T-helper 1 cell (primary cell): ENCODE data around the gene SMLR1.

ENCODE experiments used
- DNase-seq, 5 donors: peaks; one replicate each; pipeline ENCODE4 v3.0.0-alpha.2; 2012 to 2020

The SMLR1 gene

DNA sequence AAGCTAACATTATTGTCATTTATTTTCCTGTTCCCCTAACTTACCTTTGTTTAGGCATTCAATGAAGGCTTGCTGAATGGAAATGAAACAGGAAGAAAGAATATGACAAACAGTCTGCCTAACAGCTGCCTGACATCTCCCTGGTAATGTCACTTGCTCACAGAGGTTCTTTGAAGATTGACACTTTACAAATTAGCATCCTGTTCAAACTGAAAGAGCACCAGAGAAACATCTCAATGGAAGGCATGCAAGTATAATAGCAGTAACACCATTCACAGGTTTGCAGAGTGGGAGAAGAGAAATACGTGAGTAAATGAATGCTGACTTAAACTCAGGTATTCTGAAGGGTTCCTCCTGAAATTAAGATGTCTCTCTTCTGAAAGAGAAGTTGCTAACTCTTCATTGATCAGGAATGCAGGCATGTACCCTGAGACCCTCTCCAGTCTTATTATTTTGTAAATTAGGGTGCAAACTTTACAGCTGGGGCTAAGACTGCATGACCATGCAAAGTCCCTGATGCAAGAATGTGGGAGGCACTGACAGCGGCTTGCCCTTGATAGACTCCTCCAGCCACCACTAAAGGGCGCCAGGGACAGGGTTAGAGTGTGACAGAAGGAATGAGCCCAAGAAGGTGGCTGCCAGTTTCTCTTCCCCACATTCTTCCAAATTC, 1.3 kb upstream of the SMLR1 start:
- DNase-seq: no peak

GRCh38 chr6:130826442-130827246, 562 bp upstream of the SMLR1 start:
- no peak for DNase-seq

DNA sequence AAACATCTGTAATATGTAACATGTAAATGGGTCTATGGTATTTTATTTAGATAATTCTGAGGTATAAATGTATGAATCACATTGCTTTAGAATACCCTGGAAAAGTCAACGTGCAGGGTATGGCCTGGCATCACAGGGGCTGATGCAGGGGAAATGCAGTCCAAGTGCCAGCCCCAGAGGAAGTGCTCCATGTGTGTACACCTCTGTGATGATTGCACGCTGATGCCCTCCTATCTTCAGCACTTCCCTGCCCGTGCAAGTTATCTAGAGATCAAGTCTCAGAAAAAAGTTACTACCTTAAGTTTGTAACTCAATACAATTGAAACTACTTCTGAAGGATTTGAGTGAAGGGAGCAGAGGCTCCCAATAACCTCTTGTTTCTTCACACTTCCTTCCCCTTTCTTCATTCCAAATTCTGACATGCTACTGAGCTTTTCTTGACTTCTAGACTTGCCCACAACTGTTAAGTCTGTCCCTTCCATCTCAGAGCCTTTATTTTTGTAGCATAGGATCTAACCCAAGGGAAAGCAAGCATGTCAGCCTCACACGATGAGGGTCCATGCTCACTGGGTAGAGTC, 2.2 kb downstream of the SMLR1 start:
- no peak for DNase-seq

- DNase-seq: no peak
Observed at GRCh38 chr6:130831607-130832006, 4.4 kb downstream of the SMLR1 start.

DNA sequence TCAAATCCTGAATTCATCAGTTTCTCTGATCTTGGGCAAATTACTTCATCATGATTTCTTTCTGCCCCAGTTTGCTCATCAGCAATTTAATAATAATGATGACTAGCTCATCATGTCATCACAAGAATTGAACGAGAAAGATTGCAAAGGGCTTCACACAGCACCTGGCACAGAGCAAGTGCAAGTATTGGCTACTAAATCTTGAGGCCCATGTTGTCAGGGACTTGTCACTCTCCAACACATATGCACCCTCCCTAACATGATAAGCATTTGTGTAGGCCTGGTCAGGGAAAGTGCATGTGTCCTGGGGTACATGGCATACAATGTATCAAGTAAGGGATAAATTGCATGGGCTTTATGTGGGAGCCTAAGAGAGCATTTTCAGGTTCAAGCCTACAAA, 6.4 kb downstream of the SMLR1 start:
- no peak for DNase-seq

DNA sequence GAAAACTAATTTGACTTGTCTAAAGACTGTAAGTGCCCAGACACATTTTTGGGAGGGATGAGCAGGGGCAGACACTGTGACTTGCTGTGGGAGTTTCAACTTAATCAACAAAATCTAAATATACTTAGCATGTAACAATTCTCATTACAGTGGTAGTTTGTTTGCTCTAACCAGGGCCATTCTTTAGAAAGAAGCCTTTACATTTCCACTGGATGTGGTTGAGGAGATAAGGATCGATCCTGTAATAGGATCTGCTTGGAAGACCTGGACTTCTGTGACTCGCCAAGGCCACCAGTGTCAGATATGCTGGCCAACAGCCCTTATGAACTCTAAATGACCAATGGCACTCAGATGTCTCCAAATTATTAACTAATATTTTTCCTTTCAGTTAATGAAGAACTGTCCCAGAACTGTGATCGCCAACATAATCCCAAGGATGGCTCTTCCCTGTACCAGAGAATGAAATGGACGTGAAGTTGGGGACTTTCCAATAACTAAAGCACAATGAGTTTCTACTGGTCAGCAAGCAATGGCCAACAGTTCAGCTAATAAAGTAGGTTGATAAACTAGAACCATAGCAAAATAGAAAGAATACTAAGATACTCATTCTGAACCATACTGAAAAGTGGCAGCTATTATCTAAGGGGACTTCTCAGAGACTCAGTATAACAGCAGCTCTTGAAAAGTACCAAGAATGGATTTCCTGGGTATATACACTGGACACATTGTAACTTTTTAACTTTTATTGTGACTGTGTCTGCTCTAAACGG, 7.5 kb downstream of the SMLR1 start:
- no peak for DNase-seq

DNA sequence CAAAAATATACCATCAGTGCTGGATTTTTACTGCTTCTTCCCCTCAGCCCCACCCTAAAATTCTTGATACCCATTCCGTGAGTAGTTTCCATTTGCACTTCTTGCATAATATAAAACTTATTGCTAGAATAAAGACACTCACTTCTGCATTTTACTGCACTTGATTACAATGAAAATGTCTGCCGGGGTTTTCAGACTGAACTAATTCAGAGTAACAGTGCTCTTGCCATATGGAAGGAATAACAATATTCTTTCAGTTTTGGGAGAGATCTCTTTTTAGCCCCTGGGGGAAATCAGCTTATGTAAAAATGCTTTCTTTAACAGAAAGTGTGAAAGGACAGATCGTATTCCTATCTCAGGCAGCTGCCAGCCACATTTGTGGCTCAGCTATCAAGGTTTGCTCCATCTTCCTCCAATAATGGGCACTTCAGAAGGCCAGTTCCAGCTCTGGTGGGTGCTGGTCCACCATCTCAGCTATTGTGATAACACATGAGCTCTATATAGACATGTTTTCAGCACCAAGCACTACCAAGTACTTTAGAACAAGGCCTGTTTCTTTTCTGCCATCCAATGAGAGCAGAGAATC, 8.9 kb downstream of the SMLR1 start:
- no peak for DNase-seq

GRCh38 chr6:130837067-130837466, 9.9 kb downstream of the SMLR1 start:
- DNase-seq: no peak

- DNase-seq: no peak
Observed at GRCh38 chr6:130838250-130838860, 11.1 kb downstream of the SMLR1 start.

DNA sequence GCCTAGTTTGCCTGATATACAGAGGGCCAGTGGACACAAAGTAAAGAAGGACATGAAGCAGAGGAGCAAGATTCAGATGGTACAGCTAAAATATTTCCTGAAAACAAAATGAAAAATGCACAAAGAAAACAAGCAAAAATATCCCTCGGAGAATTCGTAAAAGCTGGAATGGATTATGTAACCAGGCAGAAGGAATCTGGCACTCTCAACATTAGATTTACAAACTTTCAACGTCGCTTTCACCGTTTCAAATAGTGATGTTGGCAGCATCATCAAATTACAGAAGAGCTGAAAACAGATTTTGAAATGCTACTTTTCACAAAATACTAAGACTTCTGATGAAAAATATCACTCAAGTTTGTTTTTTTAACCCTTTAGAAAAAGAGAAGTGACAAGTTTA, 11.7 kb downstream of the SMLR1 start:
- DNase-seq: no peak

- DNase-seq: no peak
Observed at GRCh38 chr6:130839379-130839778, 12.2 kb downstream of the SMLR1 start.

- DNase-seq: peak in 1 of 5 donors; percentile 12
Observed at GRCh38 chr6:130840050-130840449, 12.8 kb downstream of the SMLR1 start.

- DNase-seq: no peak
Observed at GRCh38 chr6:130841128-130841728, 14.0 kb downstream of the SMLR1 start.

GRCh38 chr6:130843575-130844320, 16.5 kb downstream of the SMLR1 start:
- DNase-seq: peak in 2 of 5 donors; percentile 14 to 42

DNA sequence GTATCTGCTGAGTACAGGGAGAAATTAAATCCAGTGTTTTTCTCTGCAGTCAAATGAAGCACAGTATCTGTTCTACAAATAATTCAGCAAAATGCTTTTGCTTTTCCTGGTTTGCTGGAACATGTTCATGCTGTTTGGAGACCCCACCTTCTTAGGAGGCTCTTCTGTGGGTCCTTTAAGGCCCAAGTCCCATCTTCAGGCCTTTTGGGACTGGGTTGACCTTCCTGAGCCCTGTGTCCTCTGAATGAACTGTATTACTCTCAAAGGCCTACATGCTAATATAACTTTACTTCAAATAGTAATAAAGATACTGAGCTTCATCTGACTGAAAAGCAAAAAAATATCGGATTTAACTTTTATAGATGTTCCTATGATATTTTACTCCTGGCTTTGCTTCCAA, 19.3 kb downstream of the SMLR1 start:
- DNase-seq: no peak

DNA sequence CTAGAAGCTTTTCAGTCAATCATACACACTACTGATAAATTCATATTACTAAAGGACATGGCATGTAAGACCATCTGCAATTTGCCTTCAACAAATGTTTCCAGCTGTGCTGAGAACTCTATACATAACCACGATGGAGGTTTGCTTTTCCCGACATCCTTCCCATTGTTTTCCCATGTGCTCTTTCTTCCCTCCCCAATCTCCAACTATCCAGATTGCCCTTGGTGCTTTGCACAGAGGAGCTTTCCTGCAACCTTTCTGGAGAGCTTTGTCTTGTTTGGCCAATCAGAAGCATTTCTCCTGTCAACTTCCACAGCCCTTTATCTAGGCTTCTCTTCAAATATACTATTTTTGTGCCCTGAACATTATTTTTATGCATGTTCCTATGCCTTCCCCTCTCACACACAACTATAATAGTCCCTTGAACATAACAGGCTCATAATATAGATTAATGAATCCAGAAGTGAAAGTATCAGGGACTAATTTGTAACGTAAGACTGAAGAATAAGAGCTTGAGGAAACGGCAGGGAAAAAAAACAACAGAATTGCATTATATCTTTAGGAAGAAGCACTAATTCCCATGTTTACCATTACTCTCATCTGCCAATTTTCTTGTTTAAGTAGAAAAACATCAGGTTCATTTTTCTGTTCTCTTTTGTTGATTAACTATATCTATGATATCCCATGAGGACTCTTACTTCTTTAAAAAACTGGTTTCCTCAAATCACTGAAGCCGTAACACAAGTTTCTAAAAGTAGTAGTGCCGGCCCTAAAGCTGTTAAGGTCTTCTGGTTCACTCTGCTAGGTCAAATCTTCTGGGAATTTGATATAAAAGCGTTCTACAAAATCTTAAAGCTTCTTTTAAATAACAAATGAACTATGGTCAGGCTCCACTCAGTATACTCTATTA, 20.1 kb downstream of the SMLR1 start:
- DNase-seq: no peak

GRCh38 chr6:130848945-130849344, 21.7 kb downstream of the SMLR1 start:
- DNase-seq: peak in 2 of 5 donors; percentile 3 to 62

GRCh38 chr6:130849594-130849993, 22.4 kb downstream of the SMLR1 start:
- DNase-seq: no peak

GRCh38 chr6:130851026-130851425, 23.8 kb downstream of the SMLR1 start:
- no peak for DNase-seq
